CD4-positive, alpha-beta T cell treated with Interferon gamma for 1 hour (primary cell): ENCODE measurements around the gene PXDC1.
"Not testable (repeated sequence)": the region's sequence is repeated elsewhere in the genome, so short reads cannot be mapped to it uniquely, and the experiment has no call there.

ENCODE experiments used
- DNase-seq: peaks from one replicate; pipeline ENCODE4 v3.0.0-alpha.2; 2020

Gene PXDC1

DNA sequence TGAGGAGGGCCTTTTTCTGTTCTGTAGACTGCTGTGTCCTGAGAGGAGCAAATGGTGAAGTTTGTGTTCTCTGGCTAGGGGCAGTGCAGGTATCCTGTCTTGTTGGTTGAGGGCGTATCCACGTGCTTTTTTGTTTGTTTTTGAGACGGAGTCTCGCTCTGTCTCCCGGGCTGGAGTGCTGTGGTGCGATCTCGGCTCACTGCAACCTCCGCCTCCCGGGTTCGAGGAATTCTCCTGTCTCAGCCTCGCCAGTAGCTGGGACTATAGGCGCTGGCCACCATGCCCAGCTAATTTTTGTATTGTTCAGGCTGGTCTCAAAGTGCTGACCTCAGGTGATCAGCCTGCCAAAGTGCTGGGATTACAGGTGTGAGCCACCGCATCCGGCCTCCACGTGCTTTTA, 10.8 kb upstream of the PXDC1 start:
- DNase-seq = no peak

DNA sequence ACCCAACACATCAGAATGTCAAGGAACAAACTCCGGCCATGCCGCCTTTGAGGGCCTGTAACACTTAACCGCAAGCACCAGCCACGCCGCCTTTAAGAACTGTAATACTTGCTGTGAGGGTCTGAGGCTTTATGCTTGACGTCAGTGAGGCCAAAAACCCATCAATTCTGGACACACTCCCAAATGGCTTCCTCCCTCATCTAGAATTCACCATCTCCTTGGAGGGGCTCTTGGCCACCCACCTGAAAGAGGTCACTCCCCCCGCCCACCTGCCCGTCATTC, 10.4 kb upstream of the PXDC1 start:
- DNase-seq = no peak

DNA sequence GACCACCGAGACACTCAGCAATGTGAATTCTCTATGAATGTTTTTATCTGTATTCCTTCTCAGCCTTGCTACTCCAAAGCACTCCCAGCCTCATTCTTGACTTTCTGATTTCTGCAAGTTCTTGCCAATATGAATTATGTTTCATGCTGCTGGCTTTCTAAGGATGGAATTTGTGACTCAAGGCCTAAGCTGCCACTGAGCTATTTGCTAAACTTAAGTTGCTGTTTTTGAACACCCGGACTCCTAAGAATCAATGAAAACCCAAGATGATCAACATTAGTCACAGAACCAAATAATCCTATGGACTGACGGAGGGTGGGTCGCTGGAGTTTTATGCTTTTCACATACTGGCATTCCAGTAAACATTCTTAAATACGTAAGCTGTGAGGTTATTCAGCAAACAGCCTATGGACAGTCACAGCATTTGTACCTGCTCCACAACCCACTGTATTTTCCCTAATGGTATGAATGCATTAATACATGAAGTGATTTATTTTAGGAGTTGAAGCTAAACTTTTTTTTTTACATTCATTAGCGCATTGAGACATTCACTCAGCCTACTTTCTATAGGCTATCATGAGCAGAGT, 8.2 kb upstream of the PXDC1 start:
- no peak for DNase-seq

DNA sequence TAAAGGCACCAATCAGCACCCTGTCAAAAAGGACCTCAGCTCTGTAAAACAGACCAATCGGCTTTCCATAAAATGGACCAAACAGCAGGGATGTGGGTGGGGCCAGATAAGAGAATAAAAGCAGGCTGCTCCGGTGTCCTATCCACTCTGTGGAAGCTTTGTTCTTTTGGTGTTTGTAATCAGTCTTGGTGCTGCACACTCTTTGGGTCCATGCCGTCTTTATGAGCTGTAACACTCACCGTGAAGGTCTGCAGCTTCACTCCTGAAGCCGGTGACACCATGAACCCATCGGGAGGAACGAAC, 7.3 kb upstream of the PXDC1 start:
- no peak for DNase-seq

DNA sequence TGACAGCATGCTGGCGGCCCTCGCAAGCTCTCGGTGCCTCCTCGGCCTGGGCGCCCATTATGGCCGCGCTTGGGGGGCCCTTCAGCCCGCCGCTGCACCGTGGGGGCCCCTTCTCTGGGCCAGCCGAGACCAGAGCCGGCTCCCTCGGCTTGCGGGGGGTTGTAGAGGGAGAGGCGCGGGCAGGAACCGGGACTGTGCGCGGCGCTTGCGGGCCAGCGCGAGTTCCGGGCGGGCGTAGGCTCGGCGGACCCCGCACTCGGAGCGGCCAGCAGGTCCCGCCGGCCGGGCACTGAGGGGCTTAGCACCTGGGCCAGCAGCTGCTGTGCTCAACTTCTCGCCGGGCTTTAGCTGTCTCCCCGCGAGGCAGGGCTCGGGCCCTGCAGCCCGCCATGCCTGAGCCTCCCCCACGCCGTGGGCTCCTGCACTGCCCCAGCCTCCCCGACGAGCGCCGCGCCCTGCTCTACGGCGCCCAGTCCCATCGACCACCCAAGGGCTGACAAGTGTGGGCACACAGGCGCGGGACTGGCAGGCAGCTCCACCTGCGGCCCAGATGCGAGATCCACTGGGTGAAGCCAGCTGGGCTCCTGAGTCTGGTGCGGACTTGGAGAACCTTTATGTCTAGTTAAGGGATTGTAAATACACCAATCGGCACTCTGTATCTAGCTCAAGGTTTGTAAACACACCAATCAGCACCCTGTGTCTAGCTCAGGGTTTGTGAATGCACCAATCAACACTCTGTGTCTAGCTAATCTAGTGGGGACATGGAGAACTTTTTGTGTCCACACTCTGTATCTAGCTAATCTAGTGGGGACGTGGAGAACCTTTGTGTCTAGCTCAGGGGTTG, 6.7 kb upstream of the PXDC1 start:
- DNase-seq = not testable (repeated sequence)

DNA sequence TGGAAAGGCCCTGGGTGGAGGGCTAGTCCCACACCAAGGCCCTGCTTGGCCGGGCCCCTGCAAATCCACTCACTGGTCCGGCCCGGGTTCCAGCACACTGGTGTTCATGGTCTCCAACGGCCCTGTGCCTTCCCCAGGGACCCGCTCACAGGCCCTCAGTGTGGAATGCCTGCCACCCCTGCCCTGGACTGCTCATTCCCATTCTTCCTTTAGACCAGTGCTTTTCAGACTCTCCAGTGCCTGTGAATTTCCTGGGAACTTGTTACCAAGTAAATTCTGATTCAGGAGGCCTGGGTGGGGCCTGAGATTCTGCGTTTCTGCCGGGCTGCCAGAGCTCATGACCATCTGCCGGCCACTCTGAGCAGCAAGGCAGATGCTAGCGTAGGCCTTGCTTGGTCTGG, 5.7 kb upstream of the PXDC1 start:
- DNase-seq = no peak

DNA sequence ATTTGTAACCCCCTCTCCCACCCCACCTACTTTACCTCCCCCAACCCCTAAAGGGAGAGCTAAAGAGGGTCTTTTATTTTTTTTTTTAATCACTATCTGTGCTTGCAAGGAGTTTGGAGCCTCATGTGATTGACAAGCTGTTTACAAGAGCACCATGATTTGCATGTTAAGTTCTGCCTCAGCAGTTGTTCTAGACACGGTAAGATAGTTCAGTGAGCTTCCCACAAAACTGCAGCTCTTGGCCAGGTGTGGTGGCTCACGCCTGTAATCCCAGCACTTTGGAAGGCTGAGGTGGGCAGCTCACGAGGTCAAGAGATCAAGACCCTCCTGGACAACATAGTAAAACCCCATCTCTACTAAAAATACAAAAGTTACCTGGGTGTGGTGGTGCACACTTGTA, 5.0 kb upstream of the PXDC1 start:
- DNase-seq = no peak

DNA sequence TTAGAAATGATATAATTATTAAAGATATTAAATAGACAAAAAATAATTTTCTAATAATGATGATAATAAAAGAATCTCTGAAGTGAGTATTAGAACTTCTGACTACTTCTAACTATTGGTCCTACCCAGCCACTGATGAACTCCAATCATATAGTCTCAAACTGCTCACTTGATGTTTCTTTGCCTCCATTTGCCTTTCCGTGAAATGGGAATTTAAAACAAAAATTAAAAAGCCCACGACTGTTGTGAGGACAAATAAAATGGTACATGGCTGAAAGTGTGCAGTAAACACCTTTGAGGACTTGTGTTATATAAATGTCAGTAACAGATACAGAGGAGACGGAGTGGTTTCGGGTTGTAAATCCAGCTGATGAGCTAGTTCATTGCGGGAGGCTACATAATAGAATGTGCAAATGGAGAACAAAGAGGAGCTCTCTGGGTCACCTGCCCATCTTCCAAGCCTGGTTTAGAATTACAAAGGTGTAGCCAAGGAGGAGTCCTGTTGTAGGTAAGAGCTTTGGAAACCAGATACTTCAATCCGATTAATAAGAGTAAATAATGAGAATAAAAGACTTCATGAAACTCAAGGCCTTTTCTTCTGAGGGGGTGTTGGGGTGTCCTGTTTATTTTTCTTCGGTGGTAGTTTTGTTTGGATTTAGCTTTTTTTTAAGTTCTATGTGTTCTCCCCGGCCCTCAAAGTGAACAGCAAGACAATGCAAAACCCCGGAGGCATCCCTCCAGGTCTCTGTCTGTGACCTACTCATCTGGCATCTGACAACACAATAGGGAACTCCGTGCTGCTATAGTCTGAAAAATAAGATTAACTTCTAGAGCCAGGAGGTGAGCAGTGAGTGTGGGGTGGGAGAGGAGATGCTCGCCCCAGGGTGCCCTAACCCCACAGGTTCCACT, 4.4 kb upstream of the PXDC1 start:
- DNase-seq = no peak

DNA sequence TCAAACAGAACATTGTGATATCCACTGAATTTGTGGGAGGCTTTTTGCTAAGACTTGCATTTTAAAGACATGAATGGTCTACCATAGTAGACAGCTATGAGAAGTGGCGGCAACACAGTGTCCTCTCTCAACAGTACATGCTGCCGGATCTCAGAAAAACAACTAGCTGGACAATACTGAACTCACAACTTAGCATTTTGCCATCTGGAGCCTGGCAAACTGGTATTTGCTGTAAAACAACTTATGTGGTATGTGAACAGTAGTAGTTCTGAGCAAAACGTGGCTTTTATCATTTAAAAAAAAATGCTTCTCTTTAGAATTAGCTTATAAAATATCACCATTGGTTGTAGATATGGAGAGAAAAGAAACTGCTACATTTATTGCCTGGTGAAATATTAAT, 3.3 kb upstream of the PXDC1 start:
- no peak for DNase-seq

DNA sequence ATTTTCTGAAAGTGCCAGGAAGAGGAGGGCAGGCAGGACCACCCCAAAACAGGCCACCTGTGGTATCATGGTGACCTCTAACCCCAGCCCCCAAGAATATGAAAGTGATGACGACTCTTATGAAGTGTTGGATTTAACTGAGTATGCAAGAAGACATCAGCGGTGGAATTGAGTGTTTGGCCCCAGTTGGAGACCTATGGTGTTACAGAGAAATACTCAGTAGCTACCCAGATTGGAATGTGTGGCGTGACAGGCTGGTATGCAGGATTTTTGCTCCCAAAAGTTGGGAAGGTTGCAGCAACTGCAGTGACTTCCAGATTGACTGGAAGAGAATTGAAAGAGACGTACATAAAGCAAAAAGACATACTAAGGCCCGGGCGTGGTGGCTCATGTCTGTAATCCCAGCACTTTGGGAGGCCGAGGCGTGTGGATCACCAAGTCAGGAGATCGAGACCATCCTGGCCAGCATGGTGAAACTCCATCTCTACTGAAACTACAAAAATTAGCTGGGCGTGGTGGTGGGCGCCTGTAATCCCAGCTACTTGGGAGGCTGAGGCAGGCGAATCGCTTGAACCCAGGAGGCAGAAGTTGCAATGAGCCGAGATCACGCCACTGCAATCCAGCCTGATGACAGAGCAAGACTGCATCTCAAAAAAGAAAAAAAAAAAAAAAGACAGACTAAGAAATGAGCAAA, 2.7 kb upstream of the PXDC1 start:
- not testable (repeated sequence) for DNase-seq

DNA sequence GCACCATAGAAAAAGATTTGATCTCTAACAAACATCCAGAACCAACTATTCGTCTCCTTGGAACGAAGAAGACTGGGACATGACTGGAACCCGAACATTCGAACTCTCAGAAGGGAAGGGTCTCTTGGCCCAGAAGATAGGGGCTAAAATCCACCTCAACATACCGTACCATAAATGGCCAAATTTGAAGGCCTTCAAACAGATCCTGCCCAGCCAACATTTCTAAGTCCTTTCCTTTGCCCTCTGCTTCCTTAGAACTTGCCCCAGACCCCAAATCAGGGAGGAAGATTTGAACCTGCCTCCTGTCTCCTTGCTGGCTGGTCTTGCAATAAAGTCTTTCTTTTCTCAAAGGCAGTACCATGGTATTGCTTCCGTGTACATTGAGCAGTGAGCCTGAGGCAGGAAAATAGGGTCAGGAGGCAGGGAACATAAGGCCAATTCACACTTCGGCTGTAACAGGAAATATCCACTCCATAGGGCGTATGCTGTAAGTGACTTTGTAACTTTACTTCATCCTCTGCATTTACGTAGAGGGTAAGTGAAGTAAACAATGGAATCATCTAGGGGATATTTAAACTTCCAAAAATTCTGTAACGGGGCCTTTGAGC, 1.8 kb upstream of the PXDC1 start:
- no peak for DNase-seq

DNA sequence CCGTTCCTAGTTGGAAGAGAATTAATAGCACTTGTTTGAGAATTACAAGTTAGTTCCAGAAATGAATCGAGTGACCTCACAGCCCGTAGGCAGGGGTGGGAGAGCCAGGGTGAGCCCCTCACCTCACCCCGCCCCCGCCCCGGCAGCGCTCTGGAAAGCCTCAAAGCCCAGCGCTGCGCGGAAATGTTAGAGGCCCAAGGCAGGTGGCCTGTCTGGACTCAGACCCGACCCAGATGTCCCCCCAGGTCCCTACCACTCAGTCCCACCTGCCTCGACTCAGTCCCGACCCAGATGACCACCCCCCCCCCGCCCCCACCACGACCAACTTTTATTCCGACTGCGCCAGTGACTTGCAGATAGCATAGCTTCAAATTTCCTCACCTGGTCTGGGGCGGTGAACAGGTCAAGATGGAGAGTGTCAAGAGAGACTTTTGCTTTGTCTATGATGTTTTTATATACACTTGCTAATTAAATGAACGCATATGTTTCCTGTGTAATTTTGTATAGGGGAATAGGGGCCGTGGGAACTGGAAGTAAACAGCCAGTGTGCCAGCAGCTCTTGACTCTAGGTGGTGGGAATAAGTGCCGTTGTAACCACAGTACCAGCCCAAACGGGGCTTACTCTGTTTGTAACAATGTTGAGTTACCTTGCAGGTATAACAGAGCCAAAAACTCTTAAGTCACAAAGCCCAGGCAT, 1.2 kb upstream of the PXDC1 start:
- no peak for DNase-seq

DNA sequence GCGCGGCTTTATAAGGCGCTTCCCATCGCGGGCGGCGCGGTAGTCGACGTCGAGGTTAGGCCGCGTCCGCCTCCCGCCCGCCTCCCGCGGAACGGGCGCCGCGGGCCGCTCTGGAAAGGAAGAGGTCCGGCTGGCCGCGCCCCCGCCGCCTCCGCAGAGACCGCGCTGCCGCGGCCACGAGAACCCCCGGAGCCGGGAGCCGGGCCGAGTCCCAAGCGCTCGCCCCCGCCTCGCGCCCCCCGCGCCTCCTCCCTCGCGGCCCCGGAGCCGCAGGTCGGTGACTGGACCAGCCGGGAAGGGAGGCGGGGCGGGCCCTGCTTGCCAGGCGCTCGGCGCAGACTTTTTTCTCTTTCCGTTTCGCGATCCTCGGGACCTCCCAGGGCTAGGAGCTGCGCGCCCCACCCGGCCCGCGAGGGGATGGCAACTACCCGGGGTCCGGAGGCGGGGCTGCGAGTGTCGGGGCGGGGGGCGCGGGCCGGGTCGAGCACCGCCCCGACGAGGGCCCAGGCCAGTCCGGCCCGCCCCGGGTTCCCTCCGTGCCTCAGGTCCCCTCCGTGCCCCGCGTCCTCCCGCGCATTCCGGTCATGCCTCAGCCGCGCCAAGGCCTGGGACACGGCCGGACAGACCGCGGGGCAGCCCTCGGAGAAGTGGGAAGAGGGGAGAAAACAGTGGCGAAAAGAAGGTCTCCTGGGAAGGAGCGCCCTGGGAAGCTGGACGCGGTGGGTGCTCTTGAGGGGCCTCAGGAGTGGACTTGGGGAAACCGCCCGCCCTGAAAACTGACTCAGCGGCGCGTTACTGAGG, 417 bp upstream of the PXDC1 start:
- DNase-seq = peak; percentile 66

DNA sequence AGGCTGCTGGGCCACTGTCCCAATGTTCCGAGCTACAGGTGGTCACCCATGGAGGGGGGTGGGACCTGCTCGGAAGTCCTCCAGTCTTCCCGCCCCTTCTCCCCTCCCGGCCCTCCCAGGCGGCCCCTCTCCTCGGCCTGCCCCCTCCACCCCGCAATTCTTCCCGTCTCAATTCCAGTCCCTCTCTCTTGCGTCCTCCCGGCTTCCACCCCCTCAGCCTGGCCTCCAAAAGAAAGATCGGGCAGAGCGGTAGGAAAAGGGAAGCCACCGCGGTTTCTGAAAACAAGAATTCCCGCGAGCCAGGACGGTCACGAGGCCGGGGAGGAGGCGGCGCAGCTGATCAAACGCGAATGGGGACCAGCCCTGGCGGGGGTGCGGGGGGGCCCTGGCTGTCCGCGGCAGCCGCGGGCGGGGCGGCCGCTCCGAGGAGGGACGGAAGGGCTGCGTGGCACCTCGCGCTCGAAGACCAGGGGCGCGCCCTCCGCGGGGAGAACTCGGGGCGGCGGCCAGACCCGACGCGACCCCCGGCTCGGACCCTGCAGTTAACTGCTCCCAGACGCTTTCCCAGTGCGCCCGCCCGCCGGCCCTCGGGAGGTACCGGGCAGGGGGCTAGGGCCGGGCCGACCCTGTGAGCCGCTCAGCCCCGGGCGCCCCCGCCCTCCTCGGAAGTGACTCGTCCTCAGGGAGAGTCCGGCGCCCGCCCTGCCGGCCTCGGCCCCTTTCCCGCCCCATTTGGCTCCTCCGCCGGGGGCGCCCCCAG, 1.0 kb downstream of the PXDC1 start:
- DNase-seq = peak; percentile 20

DNA sequence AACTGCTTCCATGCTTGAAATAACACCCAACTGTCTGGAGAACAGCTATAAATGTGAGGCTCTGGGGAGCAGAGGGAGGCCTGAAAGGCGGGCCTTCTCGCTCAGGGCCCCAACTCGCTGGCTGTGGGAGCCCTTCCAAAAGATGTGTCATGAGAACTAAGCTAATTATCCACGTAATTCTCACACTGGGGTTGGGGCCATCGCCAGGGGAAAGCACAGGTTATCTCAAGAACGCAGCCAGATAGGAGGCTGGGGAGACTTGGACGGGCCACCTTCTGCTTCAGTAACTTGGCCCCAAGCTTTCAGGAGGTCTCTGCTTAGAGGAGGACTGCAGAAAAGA, 1.6 kb downstream of the PXDC1 start:
- DNase-seq = no peak

DNA sequence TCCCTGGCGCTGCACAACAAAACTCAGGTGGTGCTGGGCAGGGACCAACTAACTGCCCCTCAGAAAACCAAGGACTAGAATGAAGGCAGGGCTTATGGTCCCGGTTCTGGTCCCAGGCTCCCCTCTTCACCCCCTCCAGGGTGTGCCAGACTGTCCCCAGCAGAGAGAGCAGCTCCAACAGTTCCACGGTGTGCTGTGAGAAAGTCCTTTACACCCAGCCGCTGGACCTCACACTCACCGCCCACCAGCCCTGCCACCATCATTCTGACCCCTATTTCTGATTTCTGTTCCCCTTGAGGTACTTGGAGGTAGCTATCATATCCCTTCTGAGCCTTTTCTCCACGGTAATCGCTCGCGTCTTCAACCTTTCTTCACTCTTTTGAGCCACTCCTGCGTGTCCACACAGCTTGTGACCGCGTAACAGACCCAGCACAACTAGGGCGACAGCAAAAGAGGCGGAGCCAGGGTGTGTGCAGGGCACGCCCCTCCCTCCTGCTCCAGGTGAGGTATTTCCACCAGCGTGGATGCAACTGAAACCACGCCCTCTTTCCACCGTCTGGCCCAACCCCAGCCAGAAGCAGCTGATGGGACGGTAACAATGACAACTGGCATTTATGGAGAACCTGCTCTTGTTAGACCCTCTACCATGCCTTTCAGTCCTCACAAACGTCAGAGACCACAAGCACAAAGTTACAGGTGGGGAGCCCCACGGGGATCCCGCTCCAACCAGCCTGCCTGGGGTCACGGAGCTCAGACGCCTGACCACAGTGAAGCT, 2.3 kb downstream of the PXDC1 start:
- no peak for DNase-seq

DNA sequence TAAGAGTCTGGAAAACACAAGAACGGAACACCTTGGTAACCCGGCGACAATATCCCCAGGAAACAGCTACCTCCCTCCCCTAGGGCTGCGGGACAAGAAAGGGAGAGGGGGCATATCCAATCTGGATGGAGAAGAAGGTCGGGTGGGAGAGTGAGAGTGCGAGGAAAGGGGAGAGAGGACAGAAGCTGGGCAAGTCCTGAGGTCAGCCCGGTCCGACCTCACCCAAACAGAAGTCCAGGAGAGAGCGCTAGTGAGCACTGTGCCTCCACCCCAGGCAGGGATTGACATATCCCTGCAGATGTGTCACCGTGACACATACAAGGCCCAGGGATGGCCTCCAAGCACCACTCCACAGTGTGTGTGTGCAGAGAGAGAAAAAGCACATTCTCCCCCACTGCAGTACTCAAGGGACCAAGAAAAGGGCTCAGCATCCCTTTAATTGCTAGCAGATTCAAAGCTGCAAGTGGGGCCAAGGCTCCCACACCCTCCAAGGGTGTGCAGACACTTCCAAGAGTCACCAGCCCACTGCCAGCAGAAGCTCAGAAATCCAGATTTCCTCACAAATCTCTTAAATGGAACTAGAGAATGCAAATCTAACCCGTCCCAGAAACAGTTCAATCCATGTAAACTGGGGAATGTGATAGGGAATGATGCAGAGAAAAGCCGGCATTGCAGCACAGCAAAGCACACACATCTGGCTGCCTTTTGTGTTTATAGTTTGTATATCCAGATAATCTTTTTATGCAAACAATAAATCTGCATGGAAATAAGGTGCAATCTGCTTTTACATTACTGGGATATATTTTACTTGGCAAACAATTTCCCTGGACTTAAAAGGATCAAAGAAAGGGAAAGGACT, 3.1 kb downstream of the PXDC1 start:
- DNase-seq = no peak

DNA sequence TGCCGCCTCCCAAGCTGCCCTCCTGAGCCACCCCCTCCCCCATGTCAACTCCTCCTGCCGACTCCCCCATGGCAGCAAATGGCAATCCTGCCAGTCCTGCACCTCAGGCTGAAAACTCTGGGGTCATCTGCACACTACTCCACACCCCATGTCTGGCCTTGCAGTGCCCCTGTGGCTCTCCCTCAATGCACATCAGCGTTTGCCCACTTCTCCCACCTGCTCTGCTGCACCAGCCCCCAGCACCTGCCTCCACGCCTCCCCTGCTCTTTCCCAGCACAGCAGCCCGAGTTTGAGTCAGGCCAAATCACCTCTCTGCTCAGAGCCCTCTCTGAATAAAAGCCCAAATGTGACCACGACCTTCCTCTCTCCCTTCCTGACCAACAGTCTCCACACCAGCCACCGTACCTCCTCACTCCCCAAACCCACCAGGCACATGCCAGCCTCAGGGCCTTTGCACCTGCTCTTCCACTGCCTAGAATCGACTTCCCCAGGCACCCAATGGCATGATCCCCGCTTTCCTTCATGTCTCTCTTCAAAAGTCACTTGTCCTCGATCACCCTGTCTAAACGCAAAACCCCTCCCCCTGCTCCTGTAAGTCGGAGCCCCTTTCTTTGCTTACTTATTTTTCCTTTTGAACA, 4.3 kb downstream of the PXDC1 start:
- DNase-seq = no peak

DNA sequence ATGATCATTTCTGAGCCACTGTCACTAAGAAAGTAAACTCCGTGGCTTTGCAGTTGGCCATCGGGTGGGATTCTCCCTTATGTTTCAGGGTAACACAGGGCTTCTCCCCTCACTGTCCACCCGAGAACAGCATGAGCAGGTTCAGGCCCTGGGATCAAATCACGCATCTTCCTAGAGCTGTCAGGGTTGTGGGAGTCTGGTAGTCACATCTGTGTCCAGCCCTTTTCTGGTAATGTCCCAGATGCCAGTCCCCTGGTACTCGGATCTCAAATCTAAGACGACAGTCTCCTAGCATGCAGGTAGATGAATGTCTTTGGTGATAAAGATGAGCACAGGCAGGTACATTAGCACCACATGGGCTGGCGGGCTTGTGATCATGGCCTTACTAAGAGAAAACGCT, 4.8 kb downstream of the PXDC1 start:
- DNase-seq = no peak
